ENCODE results near the gene TAF1C.
"Not testable (repeated sequence)": the region's sequence is repeated elsewhere in the genome, so short reads cannot be mapped to it uniquely, and the experiment has no call there.

TAF1C gene

DNA sequence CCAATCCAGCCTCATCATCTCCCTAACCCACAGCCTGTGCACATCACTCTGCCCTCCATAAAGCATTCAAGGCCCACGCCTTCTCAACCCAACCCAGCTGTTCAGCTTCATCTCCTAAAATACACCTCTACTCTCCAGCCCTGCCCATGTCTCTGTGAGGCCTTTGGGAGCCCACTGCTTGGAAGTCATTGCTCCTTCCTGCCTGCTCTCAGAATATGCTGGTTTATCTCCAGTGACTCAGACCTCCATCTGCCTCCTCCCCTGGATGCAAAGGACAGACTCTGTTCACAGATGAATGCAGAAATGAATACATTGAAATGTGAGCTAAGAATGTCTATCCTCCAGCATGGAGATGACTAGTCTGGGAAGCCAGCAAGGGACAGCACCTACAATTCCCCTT, 34.0 kb upstream of the TAF1C start:
- intact Hi-C loops (cut with micrococcal nuclease): no loop called here

DNA sequence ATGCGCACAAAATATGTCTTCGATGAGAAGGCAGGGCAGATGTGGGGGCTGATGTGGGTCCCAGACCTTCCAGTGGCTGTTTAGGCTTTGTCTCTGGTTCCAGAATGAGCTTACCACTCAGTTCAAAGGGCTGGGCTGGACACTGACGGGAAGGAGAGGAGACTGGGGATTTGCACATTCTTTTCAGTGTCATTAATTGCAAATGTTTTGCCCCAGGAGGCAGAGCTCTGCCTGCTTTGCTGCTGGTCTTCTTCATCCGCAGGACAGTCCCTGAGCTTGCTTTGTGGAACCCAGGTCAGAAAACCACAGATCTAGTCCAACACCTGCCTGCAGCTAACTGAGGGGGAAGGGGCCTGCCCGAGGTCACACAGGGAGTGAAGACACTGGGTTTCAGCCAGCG, 32.1 kb upstream of the TAF1C start:
- intact Hi-C loops (cut with micrococcal nuclease): no loop called here
- H3K27ac Mint-ChIP-seq: no peak overlapping the region

More for the DNA sequence above, 34.0 kb upstream of the TAF1C start:
- H3K4me1 Mint-ChIP-seq (ENCODE audit: low read depth): no peaks in the 10 kb centered on the region
- H3K27ac Mint-ChIP-seq: no peak overlapping the region
- peaks cover 5% of the 10 kb centered on the region for H3K27me3 Mint-ChIP-seq
- H3K9me3 Mint-ChIP-seq: no peaks in the 10 kb centered on the region
- no peaks in the 10 kb centered on the region for H3K36me3 Mint-ChIP-seq (ENCODE audit: low read depth)
- no peak overlapping the region for H3K4me3 Mint-ChIP-seq

DNA sequence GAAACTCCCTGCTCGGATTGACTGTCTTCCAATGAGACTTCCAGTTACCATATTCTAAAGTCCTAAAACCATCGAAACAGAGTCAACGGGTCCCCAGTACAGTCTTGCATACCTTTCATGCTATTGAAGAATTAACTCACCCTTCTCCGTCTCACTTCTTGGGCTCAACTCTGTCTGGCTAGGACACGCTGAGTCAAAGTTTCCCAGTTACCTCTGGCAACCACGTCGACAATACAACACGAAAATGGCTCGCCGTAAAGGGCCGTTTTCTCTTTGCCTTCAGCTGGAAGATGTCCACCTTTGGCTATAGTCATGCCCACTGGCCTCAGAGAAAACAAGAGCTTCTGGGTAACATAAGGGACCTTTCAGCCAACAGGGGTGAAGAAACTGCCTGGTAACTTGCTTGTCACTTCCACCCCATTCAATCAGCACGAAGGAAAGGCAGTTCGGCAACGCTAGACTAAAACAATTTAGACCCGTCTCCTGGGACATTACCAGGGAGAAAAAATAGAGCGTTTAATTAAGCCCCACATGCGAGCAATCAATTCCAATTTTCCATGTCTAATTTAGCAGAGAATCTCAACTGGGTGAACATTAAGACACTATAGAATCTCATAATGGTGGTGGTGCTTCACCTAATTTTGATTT, 31.4 kb upstream of the TAF1C start:
- Mint-ChIP-seq H3K36me3 (ENCODE audit: low read depth) (no peaks in the 10 kb centered on the region), H3K9me3 (no peaks in the 10 kb centered on the region), H3K4me1 (ENCODE audit: low read depth) (no peaks in the 10 kb centered on the region), H3K27me3 (peaks cover 1% of the 10 kb centered on the region), H3K27ac (no peak overlapping the region), H3K4me3 (no peak overlapping the region)
- intact Hi-C loops (cut with micrococcal nuclease): no loop called here

More for the DNA sequence above, 32.1 kb upstream of the TAF1C start:
- peaks cover 1% of the 10 kb centered on the region for H3K27me3 Mint-ChIP-seq
- no peak overlapping the region for H3K4me3 Mint-ChIP-seq
- no peaks in the 10 kb centered on the region for H3K4me1 Mint-ChIP-seq (ENCODE audit: low read depth)
- H3K9me3 Mint-ChIP-seq: no peaks in the 10 kb centered on the region
- H3K36me3 Mint-ChIP-seq (ENCODE audit: low read depth): no peaks in the 10 kb centered on the region

DNA sequence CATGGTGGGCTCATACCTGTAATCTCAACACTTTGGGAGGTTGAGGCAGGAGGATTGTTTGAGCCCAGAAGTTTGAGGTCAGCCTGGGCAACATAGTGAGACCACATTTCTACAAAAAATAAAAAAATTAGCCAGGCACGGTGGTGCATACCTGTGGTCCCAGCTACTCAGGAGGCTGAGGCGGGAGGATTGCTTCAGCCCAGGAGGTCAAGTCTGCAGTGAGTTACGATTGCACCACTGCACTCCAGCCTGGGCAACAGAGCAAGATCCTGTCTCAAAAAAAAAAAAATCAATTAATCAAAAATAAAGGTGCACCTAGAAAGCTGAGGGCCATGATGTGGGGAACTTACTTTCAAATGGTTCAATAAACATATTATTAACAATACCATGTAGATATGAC, 29.3 kb upstream of the TAF1C start:
- H3K9me3 Mint-ChIP-seq; intact Hi-C loops (cut with micrococcal nuclease); H3K36me3 Mint-ChIP-seq (ENCODE audit: low read depth); H3K4me3 Mint-ChIP-seq; H3K4me1 Mint-ChIP-seq (ENCODE audit: low read depth); H3K27ac Mint-ChIP-seq; H3K27me3 Mint-ChIP-seq: not testable (repeated sequence)

DNA sequence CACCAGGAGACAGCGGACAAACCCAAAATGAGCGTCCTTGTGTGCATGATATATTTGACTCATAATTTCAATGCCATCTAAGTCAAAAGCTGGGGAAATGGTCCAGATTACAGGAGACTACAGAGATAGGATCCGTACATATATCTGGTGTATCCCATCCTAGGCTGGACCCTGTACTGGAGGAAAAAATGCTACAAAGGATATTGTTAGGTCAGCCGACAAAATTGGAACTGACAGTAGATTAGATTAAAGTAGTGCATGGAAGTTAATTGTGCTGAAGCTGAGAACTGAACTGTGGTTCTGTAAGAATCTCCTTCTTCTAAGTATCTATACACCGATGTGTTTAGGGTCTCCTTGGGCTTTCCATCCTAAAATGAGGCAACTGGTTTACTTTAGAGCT, 28.7 kb upstream of the TAF1C start:
- intact Hi-C loops (cut with micrococcal nuclease): no loop called here
- Mint-ChIP-seq H3K4me3 (no peak overlapping the region), H3K27me3 (peaks cover 4% of the 10 kb centered on the region), H3K4me1 (ENCODE audit: low read depth) (no peaks in the 10 kb centered on the region), H3K36me3 (ENCODE audit: low read depth) (no peaks in the 10 kb centered on the region), H3K9me3 (no peaks in the 10 kb centered on the region), H3K27ac (no peak overlapping the region)

DNA sequence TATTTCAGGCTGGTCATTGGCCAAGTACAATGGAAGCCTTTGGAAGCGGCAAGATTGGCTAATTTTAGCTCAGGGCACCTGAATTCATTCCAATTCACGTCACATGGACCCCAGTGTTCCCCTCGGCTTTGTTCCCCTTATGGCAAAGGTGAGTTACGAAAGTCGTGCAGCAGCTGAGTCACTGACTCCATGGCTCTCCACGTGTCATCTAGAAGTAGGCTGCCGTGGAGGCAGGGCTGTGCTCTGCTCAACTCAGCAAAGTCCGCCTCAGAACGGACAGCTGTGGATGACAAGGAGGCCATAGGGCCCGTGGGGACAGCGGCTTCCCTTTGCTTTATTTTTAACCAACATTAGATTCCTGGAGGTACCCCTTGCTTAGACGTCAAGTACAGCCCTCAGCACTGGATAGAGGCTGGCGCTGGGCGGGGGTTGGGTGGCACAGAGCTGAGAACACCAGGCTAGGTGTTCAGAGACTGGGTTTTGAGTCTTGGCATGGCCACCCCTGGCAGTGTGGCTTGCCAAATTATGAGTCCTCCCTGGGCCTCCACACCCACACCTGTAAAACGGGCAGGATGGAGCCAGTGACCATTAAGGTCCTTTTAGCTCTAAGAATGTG, 27.7 kb upstream of the TAF1C start:
- Mint-ChIP-seq H3K4me3 (no peak overlapping the region), H3K9me3 (no peaks in the 10 kb centered on the region), H3K27me3 (peaks cover 4% of the 10 kb centered on the region), H3K4me1 (ENCODE audit: low read depth) (no peaks in the 10 kb centered on the region), H3K27ac (no peak overlapping the region), H3K36me3 (ENCODE audit: low read depth) (no peaks in the 10 kb centered on the region)
- intact Hi-C loops (cut with micrococcal nuclease): no loop called here

DNA sequence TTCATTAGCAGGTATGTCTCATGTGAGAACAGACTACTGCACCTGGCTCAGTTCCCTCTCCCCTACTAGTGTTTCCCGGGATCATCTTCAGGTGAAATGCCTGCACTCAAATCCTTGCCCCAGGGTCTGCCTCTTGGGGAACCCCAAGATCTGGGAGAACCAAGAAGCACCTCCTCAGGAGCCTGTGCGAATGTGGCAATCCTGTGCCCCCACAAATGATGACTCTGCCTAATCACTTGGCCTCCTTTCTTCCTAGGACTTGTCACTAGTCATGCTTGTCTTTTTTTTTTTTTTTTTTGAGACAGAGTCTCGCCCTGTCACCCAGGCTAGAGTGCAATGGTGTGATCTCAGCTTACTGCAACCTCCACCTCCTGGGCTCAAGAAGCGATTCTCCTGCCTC, 25.8 kb upstream of the TAF1C start:
- H3K4me3 Mint-ChIP-seq: no peak overlapping the region
- no peaks in the 10 kb centered on the region for H3K36me3 Mint-ChIP-seq (ENCODE audit: low read depth)
- H3K4me1 Mint-ChIP-seq (ENCODE audit: low read depth): no peaks in the 10 kb centered on the region
- H3K27me3 Mint-ChIP-seq: peaks cover 3% of the 10 kb centered on the region
- intact Hi-C loops (cut with micrococcal nuclease): no loop called here
- H3K9me3 Mint-ChIP-seq: no peaks in the 10 kb centered on the region
- no peak overlapping the region for H3K27ac Mint-ChIP-seq

DNA sequence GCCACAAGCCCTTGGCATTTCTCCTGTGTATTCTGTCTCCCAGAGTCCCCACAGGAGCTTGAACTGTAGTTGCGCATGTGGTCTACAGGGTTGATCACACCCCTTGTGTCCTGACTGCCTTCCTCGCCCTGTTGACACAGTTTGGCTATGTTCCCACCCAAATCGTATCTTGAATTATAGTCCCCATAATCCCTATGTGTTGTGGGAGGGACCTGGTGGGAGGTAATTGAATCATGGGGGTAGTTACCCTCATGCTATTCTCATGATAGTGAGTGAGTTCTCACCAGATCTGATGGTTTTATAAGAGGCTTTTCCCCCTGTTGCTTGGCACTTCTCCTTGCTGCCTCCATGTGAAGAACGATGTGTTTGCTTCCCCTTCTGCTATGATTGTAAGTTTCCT, 25.3 kb upstream of the TAF1C start:
- Mint-ChIP-seq H3K4me1 (ENCODE audit: low read depth) (no peaks in the 10 kb centered on the region), H3K27ac (no peak overlapping the region), H3K27me3 (peaks cover 3% of the 10 kb centered on the region), H3K4me3 (no peak overlapping the region), H3K36me3 (ENCODE audit: low read depth) (no peaks in the 10 kb centered on the region), H3K9me3 (no peaks in the 10 kb centered on the region)
- intact Hi-C loops (cut with micrococcal nuclease): no loop called here

DNA sequence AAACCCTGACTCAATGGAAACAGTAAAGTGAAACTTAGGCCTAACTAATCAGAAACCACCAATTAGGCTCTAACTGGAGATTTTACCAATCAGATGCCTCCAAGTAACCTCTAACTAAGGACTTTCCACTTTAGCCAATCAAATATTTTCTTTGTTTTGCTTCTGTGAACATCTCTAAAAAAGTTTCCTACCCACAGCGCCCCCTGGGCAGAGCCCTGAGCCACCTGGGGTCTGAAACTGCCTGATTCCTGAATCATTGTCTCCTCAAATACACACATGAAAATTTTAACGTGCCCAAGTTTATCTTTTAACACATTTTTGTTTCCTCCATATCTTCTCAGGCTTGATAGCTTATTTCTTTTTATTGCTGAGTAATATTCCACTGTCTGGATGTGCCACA, 23.1 kb upstream of the TAF1C start:
- Mint-ChIP-seq H3K36me3 (ENCODE audit: low read depth) (no peaks in the 10 kb centered on the region), H3K9me3 (no peaks in the 10 kb centered on the region), H3K4me3 (no peak overlapping the region), H3K27me3 (peaks cover 3% of the 10 kb centered on the region), H3K27ac (no peak overlapping the region), H3K4me1 (ENCODE audit: low read depth) (no peaks in the 10 kb centered on the region)
- intact Hi-C loops (cut with micrococcal nuclease): no loop called here

DNA sequence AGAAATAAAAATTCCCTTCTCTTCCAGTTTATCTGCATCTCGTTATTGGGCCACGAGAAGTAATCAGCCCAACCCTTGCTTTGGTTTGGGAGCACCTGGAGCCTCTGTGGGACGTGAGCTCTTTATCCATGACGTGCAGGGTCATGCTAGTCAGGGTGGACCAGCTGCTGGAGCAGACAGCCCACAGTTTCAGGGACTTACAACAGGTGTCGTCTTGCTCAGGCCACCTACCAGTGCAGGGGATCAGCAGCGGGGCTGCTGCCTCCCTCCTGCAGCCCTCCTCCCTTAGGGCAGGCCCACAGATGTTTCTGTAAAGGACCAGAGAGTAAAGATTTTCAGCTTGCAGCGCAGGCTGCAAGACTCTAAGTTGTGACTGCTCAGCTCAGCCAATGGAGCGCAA, 21.0 kb upstream of the TAF1C start:
- Mint-ChIP-seq H3K36me3 (ENCODE audit: low read depth) (no peaks in the 10 kb centered on the region), H3K9me3 (no peaks in the 10 kb centered on the region), H3K27me3 (peaks cover 3% of the 10 kb centered on the region), H3K27ac (no peak overlapping the region), H3K4me3 (no peak overlapping the region), H3K4me1 (ENCODE audit: low read depth) (no peaks in the 10 kb centered on the region)
- intact Hi-C loops (cut with micrococcal nuclease): no loop called here

DNA sequence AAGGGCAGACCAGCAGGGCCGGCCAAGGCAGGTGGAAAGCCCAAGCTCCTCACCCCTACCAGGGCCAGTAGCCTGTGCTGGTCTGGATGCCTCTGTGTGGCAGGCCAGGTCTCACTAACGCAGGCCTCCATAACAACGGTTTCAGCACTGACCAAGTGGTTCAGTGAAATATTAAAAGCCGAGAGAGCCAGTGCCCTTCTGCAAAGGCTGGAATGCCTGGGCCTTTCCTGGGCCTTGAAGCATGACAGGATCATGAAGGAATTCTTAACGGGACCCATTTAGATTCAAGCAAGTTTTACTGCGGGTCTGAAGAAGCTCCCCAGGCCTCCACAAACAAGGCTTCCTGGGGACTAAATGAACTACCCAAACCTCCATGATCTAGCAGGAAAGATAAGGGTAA, 20.4 kb upstream of the TAF1C start:
- peaks cover 3% of the 10 kb centered on the region for H3K27me3 Mint-ChIP-seq
- H3K4me3 Mint-ChIP-seq: no peak overlapping the region
- no peaks in the 10 kb centered on the region for H3K4me1 Mint-ChIP-seq (ENCODE audit: low read depth)
- no peaks in the 10 kb centered on the region for H3K36me3 Mint-ChIP-seq (ENCODE audit: low read depth)
- no peaks in the 10 kb centered on the region for H3K9me3 Mint-ChIP-seq
- intact Hi-C loops (cut with micrococcal nuclease): no loop called here
- no peak overlapping the region for H3K27ac Mint-ChIP-seq

DNA sequence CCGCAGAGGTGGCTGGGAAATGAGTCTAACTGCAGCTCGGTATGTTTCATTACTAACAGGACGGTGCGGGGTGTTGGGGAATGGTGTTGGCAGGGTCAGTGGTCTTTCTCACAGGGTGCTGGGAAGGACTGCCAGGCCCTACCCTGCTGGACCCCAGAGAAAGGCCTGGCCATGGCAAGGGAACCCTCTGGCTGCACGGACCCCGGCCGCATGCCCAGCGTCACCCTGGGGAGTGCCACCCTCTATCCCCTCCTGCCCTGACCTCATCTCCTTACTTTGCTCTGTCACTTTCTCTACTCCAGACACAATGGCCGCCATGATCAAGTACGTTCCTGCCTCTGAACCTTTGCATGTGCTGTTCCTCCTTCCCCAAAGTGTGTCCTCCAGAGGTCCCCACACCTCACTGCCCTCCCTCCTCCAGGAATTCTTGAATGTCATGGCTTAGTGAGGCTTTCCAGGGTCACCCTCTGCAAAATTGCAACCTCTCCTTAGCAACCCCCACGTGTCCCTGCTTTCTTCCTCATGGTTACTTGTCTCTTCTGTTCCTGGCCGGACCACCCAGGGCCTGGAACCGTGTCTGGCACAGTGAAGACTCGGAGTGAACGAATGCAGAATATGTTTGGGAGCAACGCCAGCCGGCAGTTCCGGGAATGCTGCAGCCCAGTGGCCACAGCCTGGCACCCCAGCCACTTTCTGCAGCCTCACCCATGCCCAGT, 19.3 kb upstream of the TAF1C start:
- Mint-ChIP-seq H3K4me3 (no peak overlapping the region), H3K36me3 (ENCODE audit: low read depth) (no peaks in the 10 kb centered on the region), H3K27me3 (no peaks in the 10 kb centered on the region), H3K27ac (no peak overlapping the region), H3K4me1 (ENCODE audit: low read depth) (no peaks in the 10 kb centered on the region), H3K9me3 (no peaks in the 10 kb centered on the region)
- intact Hi-C loops (cut with micrococcal nuclease): no loop called here

DNA sequence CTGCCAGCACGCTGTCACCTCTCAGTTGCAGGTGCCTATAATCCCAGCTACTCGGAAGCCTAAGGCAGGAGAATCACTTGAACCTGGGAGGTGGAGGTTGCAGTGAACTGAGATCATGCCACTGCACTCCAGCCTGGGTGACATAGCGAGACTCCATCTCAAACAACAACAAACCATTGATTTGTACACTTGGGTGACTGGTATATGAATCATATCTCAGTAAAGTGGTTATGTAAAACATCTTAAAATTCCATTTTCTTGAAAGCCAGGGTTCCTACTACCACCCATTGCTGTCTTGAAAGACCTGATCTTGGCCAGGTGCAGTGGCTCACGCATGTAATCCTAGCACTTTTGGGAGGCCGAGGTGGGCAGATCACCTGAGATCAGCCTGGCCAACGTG, 18.3 kb upstream of the TAF1C start:
- H3K9me3 Mint-ChIP-seq; H3K27ac Mint-ChIP-seq; H3K36me3 Mint-ChIP-seq (ENCODE audit: low read depth); H3K27me3 Mint-ChIP-seq; H3K4me1 Mint-ChIP-seq (ENCODE audit: low read depth); H3K4me3 Mint-ChIP-seq; intact Hi-C loops (cut with micrococcal nuclease): not testable (repeated sequence)

DNA sequence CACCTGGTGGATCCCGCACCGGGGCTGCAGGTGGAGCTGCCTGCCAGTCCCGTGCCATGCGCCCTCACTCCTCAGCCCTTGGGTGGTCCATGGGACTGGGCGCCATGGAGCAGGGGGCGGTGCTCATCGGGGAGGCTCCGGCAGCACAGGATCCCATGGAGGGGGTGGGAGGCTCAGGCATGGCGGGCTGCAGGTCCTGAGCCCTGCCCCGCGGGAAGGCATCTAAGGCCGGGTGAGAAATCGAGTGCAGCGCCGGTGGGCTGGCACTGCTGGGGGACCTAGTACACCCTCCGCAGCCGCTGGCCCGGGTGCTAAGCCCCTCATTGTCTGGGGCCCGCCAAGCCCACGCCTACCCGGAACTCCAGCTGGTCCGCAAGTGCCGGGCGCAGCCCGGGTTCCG, 17.7 kb upstream of the TAF1C start:
- intact Hi-C loops (cut with micrococcal nuclease); H3K4me3 Mint-ChIP-seq; H3K27ac Mint-ChIP-seq; H3K27me3 Mint-ChIP-seq; H3K4me1 Mint-ChIP-seq (ENCODE audit: low read depth); H3K36me3 Mint-ChIP-seq (ENCODE audit: low read depth); H3K9me3 Mint-ChIP-seq: not testable (repeated sequence)

DNA sequence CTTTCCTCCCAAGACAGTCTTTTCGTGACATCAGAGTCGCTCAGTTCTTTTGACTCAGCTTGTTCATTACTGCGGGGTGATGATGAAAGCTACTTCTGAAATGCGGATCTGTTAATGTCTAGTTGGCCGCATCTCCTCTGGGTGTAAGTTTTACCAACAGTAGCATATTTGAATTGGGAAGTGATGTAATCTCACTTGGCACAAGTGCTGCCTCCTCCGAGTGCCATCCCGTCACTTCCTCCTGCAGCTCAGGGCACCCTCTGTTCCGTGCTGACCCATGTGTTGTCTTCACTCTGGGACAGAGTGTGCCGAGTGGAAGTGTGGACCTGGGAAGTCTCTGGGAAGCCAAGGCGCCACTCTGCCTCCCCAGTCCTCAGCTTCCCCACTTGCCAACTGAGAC, 13.0 kb upstream of the TAF1C start:
- Mint-ChIP-seq H3K36me3 (ENCODE audit: low read depth) (no peaks in the 10 kb centered on the region), H3K4me3 (no peak overlapping the region), H3K27me3 (peaks cover 4% of the 10 kb centered on the region), H3K27ac (peak overlapping the region; percentile 69), H3K9me3 (no peaks in the 10 kb centered on the region), H3K4me1 (ENCODE audit: low read depth) (peaks cover 5% of the 10 kb centered on the region)
- intact Hi-C loops (cut with micrococcal nuclease): no loop called here
